HepG2 (cell line): ENCODE measurements around the gene MYH7. TPM values are rescaled to one million over a fixed set of nuclear protein-coding genes. Genes with fewer than 3 reads are reported as not detected.
A peak's percentile ranks its signal among the peaks of the same experiment; 100 is the strongest.

ENCODE experiments used
- AGO2 ChIP-seq: fragments of 200-400 bp; formaldehyde crosslinking; optimal IDR thresholded peaks from 2 replicates; pipeline ENCODE3; 2017; ENCODE audit warnings: mild to moderate bottlenecking, low read depth, low read length, moderate library complexity
- AHR ChIP-seq: IDR thresholded peaks from 2 replicates; pipeline ENCODE4 v1.6.1; 2018; ENCODE audit warnings: missing genetic modification reagents, missing compliant biosample characterization
- BRD4 ChIP-seq: sonication (generic); formaldehyde crosslinking; IDR thresholded peaks from 2 replicates; pipeline ENCODE4 v1.4.0; 2020; ENCODE audit warnings: missing genetic modification reagents
- FUBP1 ChIP-seq: sonication (generic); formaldehyde crosslinking; IDR thresholded peaks from 2 replicates; pipeline ENCODE4 v1.5.1; 2020; ENCODE audit warnings: missing genetic modification reagents, mild to moderate bottlenecking, borderline replicate concordance
- HNRNPL ChIP-seq: fragments of 200-400 bp; formaldehyde crosslinking; IDR thresholded peaks from 2 replicates; pipeline ENCODE4 v1.6.1; 2017; ENCODE audit warnings: mild to moderate bottlenecking, low read depth, low read length
- HOXD1 ChIP-seq: sonication (generic); formaldehyde crosslinking; IDR thresholded peaks from 2 replicates; pipeline ENCODE4 v1.5.0; 2020; ENCODE audit warnings: missing genetic modification reagents
- MAX ChIP-seq: IDR thresholded peaks from 2 replicates; pipeline ENCODE4 v1.6.1; 2012; ENCODE audit warnings: inconsistent platforms
- NFYC ChIP-seq: IDR thresholded peaks from 2 replicates; pipeline ENCODE4 v1.6.1; 2016; ENCODE audit warnings: missing genetic modification reagents, missing compliant biosample characterization
- SP2 ChIP-seq: sonication (generic); formaldehyde crosslinking; IDR thresholded peaks from 2 replicates; pipeline ENCODE4 v1.5.1; 2020; ENCODE audit warnings: mild to moderate bottlenecking, missing genetic modification reagents
- STAT6 ChIP-seq: sonication (generic); formaldehyde crosslinking; IDR thresholded peaks from 2 replicates; pipeline ENCODE4 v1.4.0; 2020; ENCODE audit warnings: missing genetic modification reagents, mild to moderate bottlenecking, borderline replicate concordance
- ZFAT ChIP-seq: sonication (generic); formaldehyde crosslinking; conservative IDR thresholded peaks from 2 replicates; pipeline ENCODE4 v1.8.1; 2023; ENCODE audit warnings: missing genetic modification reagents, inconsistent platforms
- ZFP36L1 ChIP-seq: sonication (generic); formaldehyde crosslinking; IDR thresholded peaks from 2 replicates; pipeline ENCODE4 v1.8.0; 2022; ENCODE audit warnings: mild to moderate bottlenecking, missing genetic modification reagents, moderate library complexity
- ZNF264 ChIP-seq: sonication (generic); formaldehyde crosslinking; IDR thresholded peaks from 2 replicates; pipeline ENCODE4 v1.4.0; 2020; ENCODE audit warnings: missing genetic modification reagents
- ZNF33B ChIP-seq: sonication (generic); formaldehyde crosslinking; IDR thresholded peaks from 2 replicates; pipeline ENCODE4 v1.5.1; 2020; ENCODE audit warnings: mild to moderate bottlenecking, missing genetic modification reagents
- ZNF451 ChIP-seq: sonication (generic); formaldehyde crosslinking; IDR thresholded peaks from 2 replicates; pipeline ENCODE4 v1.5.0; 2020; ENCODE audit warnings: mild to moderate bottlenecking, missing genetic modification reagents
- polyA plus RNA-seq, 8 experiments: library from polyadenylated mRNA; depleted of rRNA in 3 of 8; stranded (reverse) in 7 of 8; unstranded in 1 of 8; fragments of >200 nt; fragmentation: Illumina TruSeq in 4 of 8; extraction: Trizol in 4 of 8; gene quantifications; 2 replicates each; pipeline versions ENCODE4 v1.2.1 to v1.2.3, GENCODE V29; 2011 to 2016; ENCODE audit warnings: low read depth in 4 of 8, missing spikeins in 1 of 8, mixed read lengths in 1 of 8; ENCODE audit not compliant: insufficient read depth in 1 of 8
- total RNA-seq, 5 experiments: library from RNA; depleted of rRNA; stranded (reverse); fragments of >200 nt; fragmentation: Illumina TruSeq; extraction: Trizol; gene quantifications; 2 replicates each; pipeline ENCODE4 v1.2.3, GENCODE V29; 2016; ENCODE audit warnings: low read depth in 1 of 5
- TF ChIP-seq, protein P1 (sequence below): IDR thresholded peaks from 2 replicates; pipeline ENCODE4 v1.6.1; 2016; ENCODE audit warnings: missing compliant biosample characterization, missing genetic modification reagents, borderline replicate concordance
- TF ChIP-seq, protein P2 (sequence below): IDR thresholded peaks from 2 replicates; pipeline ENCODE4 v1.6.1; 2016; ENCODE audit warnings: mild to moderate bottlenecking
- TF ChIP-seq, protein P3 (sequence below): IDR thresholded peaks from 2 replicates; pipeline ENCODE4 v1.6.1; 2016; ENCODE audit warnings: low read depth, borderline replicate concordance
- TF ChIP-seq, protein P4 (sequence below): sonication (generic); formaldehyde crosslinking; IDR thresholded peaks from 2 replicates; pipeline ENCODE4 v1.5.0; 2020; ENCODE audit warnings: missing genetic modification reagents, mild to moderate bottlenecking, borderline replicate concordance

Gene MYH7
- total and polyA plus RNA-seq, 2 of the 13 experiments (the other 11 are each of a cell fraction or from before 2014, with no cell fraction given): 0.04 TPM; not detected in 1

DNA sequence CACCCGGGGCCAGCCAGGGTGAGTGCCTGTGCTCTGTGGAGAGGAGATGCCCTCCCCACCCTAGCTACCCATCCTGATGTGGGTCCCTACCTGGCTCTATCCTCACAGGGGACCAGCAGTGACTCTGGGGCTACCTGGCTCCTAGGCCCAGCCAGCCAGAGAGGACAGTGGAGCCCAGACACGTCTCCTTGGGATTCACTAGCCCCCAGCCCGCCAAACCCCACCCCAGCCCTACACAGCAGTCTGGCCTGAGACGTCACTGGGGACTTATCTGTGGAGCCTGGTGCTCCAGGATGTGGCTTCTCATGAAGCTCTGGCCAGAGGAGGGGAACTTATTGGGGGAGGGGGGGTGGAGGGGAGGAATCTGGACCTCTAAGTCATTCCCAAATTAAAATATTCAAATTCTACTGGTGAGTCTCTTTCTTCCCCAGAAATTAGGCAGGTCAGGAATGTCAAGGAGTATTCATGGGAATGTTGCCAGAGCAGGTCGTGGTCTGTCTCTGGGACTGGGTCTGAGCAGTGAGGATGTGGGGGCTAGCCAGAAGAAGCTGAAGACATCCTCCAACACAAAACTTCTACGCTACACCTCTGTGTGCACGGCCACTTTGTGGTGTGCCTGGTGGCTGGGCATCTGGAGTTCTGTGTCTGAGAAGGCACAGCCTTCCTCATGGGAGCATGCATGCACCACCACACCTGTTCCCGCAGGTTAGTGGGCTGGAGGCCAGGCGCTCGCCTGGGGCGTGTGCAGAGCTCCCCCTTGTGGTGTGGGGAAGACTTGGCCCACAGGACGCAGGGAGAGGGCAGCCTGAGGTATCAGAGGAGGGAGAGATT, 55.9 kb downstream of the MYH7 start (continued):
- no peak for TF ChIP-seq ZNF451 (CRISPR knock-in tag)
- TF ChIP-seq FUBP1 (CRISPR knock-in tag): no peak
- TF ChIP-seq SP2: no peak
- no peak for TF ChIP-seq BRD4 (CRISPR knock-in tag)
- TF ChIP-seq ZFP36L1 (CRISPR knock-in tag): no peak
- no peak for TF ChIP-seq HOXD1
- TF ChIP-seq, protein P1, sequence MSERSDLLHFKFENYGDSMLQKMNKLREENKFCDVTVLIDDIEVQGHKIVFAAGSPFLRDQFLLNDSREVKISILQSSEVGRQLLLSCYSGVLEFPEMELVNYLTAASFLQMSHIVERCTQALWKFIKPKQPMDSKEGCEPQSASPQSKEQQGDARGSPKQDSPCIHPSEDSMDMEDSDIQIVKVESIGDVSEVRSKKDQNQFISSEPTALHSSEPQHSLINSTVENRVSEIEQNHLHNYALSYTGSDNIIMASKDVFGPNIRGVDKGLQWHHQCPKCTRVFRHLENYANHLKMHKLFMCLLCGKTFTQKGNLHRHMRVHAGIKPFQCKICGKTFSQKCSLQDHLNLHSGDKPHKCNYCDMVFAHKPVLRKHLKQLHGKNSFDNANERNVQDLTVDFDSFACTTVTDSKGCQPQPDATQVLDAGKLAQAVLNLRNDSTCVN (CRISPR knock-in tag): peak; percentile 82; the same call in 1 of the 2 replicates
- TF ChIP-seq AGO2: no peak
- TF ChIP-seq ZFAT: no peak
- TF ChIP-seq NFYC (CRISPR knock-in tag): peak; percentile 20; the same call in 1 of the 2 replicates
- TF ChIP-seq MAX: peak; percentile 56; the same call in 1 of the 2 replicates
- TF ChIP-seq STAT6 (CRISPR knock-in tag): no peak
- TF ChIP-seq, protein P2, sequence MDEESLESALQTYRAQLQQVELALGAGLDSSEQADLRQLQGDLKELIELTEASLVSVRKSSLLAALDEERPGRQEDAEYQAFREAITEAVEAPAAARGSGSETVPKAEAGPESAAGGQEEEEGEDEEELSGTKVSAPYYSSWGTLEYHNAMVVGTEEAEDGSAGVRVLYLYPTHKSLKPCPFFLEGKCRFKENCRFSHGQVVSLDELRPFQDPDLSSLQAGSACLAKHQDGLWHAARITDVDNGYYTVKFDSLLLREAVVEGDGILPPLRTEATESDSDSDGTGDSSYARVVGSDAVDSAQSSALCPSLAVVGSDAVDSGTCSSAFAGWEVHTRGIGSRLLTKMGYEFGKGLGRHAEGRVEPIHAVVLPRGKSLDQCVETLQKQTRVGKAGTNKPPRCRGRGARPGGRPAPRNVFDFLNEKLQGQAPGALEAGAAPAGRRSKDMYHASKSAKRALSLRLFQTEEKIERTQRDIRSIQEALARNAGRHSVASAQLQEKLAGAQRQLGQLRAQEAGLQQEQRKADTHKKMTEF (CRISPR knock-in tag): 0 out of 2 replicates have a peak, but pooled peaks have one; percentile 26
- peak; percentile 89; the same call in 1 of the 2 replicates for TF ChIP-seq AHR (CRISPR knock-in tag)
- 0 out of 2 replicates have a peak, but pooled peaks have one; percentile 57 for TF ChIP-seq ZNF33B (CRISPR knock-in tag)
- TF ChIP-seq, protein P3, sequence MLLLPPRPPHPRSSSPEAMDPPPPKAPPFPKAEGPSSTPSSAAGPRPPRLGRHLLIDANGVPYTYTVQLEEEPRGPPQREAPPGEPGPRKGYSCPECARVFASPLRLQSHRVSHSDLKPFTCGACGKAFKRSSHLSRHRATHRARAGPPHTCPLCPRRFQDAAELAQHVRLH: peak; percentile 75; the same call in 1 of the 2 replicates
- TF ChIP-seq ZNF264 (CRISPR knock-in tag): no peak
- no peak for TF ChIP-seq HNRNPL
- TF ChIP-seq, protein P4, sequence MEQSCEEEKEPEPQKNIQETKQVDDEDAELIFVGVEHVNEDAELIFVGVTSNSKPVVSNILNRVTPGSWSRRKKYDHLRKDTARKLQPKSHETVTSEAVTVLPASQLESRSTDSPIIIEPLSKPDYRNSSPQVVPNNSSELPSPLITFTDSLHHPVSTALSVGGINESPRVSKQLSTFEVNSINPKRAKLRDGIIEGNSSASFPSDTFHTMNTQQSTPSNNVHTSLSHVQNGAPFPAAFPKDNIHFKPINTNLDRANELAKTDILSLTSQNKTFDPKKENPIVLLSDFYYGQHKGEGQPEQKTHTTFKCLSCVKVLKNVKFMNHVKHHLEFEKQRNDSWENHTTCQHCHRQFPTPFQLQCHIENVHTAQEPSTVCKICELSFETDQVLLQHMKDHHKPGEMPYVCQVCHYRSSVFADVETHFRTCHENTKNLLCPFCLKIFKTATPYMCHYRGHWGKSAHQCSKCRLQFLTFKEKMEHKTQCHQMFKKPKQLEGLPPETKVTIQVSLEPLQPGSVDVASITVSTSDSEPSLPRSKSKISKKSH (CRISPR knock-in tag): peak; percentile 83
